Jurkat, Clone E6-1 (cell line): ENCODE data around the gene ME3.
"Not testable (repeated sequence)": the region's sequence is repeated elsewhere in the genome, so short reads cannot be mapped to it uniquely, and the experiment has no call there.

ENCODE experiments used
- DNase-seq: peaks from one replicate; pipeline ENCODE4 v3.0.0-alpha.2; 2011; ENCODE audit warnings: low read depth, low spot score
- H3K4me3 ChIP-seq: 2 replicates; pipeline ENCODE4 v1.5.1; 2011; ENCODE audit warnings: mild to moderate bottlenecking, low read length, control low read depth, moderate library complexity

Gene ME3

GRCh38 chr11:86670911-86671310, 1.5 kb downstream of the ME3 start:
- no peak overlapping the region for H3K4me3 ChIP-seq
- no peak for DNase-seq

GRCh38 chr11:86670181-86670580, 2.2 kb downstream of the ME3 start:
- no peak for DNase-seq
- no peak overlapping the region for H3K4me3 ChIP-seq

GRCh38 chr11:86669424-86669823, 3.0 kb downstream of the ME3 start:
- no peak for DNase-seq
- no peak overlapping the region for H3K4me3 ChIP-seq

- DNase-seq = no peak
- no peak overlapping the region for H3K4me3 ChIP-seq
Observed at GRCh38 chr11:86668929-86669328, 3.5 kb downstream of the ME3 start.

GRCh38 chr11:86666193-86666592, 6.2 kb downstream of the ME3 start:
- H3K4me3 ChIP-seq = no peak overlapping the region
- DNase-seq = no peak

- no peak overlapping the region for H3K4me3 ChIP-seq
- no peak for DNase-seq
Observed at GRCh38 chr11:86664930-86665329, 7.5 kb downstream of the ME3 start.

- no peak for DNase-seq
- H3K4me3 ChIP-seq = no peak overlapping the region
Observed at GRCh38 chr11:86663761-86664160, 8.7 kb downstream of the ME3 start.

- DNase-seq = no peak
- H3K4me3 ChIP-seq = no peak overlapping the region
Observed at GRCh38 chr11:86663291-86663690, 9.1 kb downstream of the ME3 start.

- DNase-seq = no peak
- H3K4me3 ChIP-seq = no peak overlapping the region
Observed at GRCh38 chr11:86660736-86661135, 11.7 kb downstream of the ME3 start.

GRCh38 chr11:86660088-86660487, 12.3 kb downstream of the ME3 start:
- no peak for DNase-seq

GRCh38 chr11:86658534-86658933, 13.9 kb downstream of the ME3 start:
- H3K4me3 ChIP-seq = no peak overlapping the region
- no peak for DNase-seq

More at GRCh38 chr11:86660088-86660487, 12.3 kb downstream of the ME3 start:
- H3K4me3 ChIP-seq = no peak overlapping the region

GRCh38 chr11:86645212-86645611, 27.2 kb downstream of the ME3 start:
- H3K4me3 ChIP-seq, DNase-seq: not testable (repeated sequence)

GRCh38 chr11:86644291-86644690, 28.1 kb downstream of the ME3 start:
- no peak for DNase-seq
- no peak overlapping the region for H3K4me3 ChIP-seq

- DNase-seq = no peak
- H3K4me3 ChIP-seq = no peak overlapping the region
Observed at GRCh38 chr11:86641537-86642261, 30.7 kb downstream of the ME3 start.

GRCh38 chr11:86639137-86639536, 33.3 kb downstream of the ME3 start:
- no peak for DNase-seq
- H3K4me3 ChIP-seq = no peak overlapping the region

GRCh38 chr11:86638673-86639072, 33.7 kb downstream of the ME3 start:
- H3K4me3 ChIP-seq = no peak overlapping the region
- DNase-seq = no peak

GRCh38 chr11:86637988-86638387, 34.4 kb downstream of the ME3 start:
- peak; percentile 97 for DNase-seq
- H3K4me3 ChIP-seq = no peak overlapping the region

- no peak overlapping the region for H3K4me3 ChIP-seq
- DNase-seq = no peak
Observed at GRCh38 chr11:86636275-86636674, 36.1 kb downstream of the ME3 start.

GRCh38 chr11:86632499-86633269, 39.7 kb downstream of the ME3 start:
- H3K4me3 ChIP-seq = no peak overlapping the region
- no peak for DNase-seq

- no peak for DNase-seq
- no peak overlapping the region for H3K4me3 ChIP-seq
Observed at GRCh38 chr11:86630229-86630981, 42.0 kb downstream of the ME3 start.
